ENCODE data around the gene MIOS.

MIOS gene

DNA sequence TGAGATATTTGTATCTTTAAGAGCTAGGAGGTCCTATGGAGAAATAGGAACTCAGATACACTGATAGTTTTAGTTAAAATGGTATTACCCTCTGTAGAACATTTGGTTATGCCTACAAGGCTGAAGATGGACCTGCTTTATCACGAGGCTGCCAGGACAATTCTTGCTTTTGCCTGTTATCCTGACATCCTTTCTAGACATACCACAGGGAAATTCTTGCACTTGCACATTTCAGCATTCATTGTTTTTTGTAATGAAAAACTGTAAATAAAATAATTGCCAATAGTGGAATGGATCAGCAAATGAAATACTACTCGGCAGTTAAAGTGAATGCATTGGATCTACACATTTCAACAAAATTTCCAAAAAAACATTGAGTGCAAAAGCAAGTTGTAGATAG is 40.7 kb upstream of the MIOS start:
- TF ChIP-seq, protein P1, sequence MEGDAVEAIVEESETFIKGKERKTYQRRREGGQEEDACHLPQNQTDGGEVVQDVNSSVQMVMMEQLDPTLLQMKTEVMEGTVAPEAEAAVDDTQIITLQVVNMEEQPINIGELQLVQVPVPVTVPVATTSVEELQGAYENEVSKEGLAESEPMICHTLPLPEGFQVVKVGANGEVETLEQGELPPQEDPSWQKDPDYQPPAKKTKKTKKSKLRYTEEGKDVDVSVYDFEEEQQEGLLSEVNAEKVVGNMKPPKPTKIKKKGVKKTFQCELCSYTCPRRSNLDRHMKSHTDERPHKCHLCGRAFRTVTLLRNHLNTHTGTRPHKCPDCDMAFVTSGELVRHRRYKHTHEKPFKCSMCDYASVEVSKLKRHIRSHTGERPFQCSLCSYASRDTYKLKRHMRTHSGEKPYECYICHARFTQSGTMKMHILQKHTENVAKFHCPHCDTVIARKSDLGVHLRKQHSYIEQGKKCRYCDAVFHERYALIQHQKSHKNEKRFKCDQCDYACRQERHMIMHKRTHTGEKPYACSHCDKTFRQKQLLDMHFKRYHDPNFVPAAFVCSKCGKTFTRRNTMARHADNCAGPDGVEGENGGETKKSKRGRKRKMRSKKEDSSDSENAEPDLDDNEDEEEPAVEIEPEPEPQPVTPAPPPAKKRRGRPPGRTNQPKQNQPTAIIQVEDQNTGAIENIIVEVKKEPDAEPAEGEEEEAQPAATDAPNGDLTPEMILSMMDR (IDR thresholded peaks at IDR 0.05; ENCODE audit: extremely low read depth, missing control alignments), result no peak
- no peak for DNase-seq (ENCODE audit: low spot score)

DNA sequence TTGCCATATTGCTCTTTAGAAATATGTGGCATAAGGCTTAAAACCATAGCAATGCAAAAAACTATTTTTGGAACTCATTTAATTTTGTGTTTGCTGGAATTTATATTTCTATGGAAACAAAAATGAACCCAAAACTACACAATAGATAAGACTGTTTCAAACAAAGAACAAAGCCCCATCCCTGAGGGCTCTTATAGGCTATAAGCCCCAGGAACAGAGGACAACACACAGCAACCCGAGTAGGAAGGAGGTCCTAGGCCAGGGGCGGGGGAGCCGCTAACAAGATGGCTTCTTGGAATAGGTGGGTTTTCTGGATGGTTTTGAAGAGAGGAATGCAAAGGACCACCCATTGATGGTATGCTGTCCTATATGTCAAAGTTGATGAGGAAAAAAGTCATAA is 39.6 kb upstream of the MIOS start:
- no peak for DNase-seq (ENCODE audit: low spot score)
- TF ChIP-seq, protein P1 (IDR thresholded peaks at IDR 0.05; ENCODE audit: extremely low read depth, missing control alignments), result no peak

DNA sequence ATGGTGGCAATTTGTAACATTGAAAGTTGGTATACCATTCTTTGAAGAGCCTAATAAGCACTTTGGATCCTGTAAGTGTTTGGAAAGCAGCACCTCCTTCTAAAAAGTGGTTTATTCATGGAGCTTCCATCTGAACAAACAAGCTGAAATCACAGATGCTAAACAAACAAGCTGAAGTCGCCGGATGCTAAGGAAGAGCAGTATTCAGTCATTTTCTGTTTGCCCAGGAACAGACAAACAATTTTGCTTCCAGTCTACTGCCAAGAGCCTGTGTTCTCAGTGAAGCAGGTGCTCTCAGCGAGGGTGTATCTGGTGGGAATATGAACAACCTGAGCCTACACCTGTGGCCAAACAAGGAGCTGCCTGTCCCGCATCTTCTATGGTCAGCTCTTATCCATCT is 37.4 kb upstream of the MIOS start:
- no peak for DNase-seq (ENCODE audit: low spot score)
- TF ChIP-seq, protein P1 (IDR thresholded peaks at IDR 0.05; ENCODE audit: extremely low read depth, missing control alignments), result no peak

DNA sequence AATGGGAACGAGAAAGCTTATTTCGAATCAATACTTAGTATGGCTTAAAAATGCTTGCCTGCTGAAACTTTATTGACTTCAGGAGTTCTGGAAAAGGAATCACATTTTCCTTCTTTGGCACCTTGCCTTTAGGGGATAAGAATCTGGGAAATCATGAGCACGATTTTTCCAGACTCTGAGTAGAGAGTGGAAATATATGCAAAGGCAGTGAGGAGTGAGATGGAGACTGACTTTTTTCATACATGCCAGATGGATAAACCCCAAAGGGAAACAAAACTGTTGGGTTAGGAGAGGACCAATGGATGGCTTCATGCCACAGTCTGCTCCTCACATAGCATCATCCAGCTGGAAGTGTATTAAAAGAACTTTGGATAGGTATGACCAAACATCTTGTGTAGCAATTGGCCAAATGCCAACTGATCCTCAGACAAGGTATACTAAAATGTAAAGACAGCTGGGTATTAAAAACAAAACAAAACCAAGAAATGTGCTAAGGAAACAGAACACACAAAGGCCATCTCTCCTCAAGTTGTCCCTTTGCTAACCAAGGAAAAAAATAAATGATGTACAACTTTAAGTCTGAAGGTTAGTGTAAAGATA is 32.8 kb upstream of the MIOS start:
- DNase-seq (ENCODE audit: low spot score), result no peak
- TF ChIP-seq, protein P1 (IDR thresholded peaks at IDR 0.05; ENCODE audit: extremely low read depth, missing control alignments), result no peak

DNA sequence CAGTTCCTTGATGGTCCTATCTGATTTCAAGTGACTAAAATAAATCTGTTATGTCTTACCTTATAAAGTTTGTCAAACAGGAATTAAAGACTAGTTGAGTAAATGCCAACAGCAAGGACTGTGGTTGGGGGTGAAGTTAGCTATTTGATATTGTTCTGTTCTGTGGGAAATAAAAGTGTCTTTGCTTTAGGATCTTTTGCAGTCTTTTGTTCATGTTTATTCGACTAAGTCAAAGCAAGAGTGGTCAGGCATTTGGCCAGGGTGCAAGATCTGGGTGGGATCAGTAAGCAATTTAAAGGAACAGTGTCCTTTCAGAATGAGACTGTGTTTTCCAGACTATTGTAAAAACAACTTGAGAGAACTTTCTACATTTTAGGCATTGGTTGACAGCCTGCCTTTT is 31.0 kb upstream of the MIOS start, which contains the start of gene COL28A1:
COL28A1 (minus strand) TSS at position 183 of the 400 bp plus-strand sequence. CDS start 2,998 bp downstream, outside the sequence.
- DNase-seq (ENCODE audit: low spot score), result no peak
- TF ChIP-seq, protein P1 (IDR thresholded peaks at IDR 0.05; ENCODE audit: extremely low read depth, missing control alignments), result no peak

DNA sequence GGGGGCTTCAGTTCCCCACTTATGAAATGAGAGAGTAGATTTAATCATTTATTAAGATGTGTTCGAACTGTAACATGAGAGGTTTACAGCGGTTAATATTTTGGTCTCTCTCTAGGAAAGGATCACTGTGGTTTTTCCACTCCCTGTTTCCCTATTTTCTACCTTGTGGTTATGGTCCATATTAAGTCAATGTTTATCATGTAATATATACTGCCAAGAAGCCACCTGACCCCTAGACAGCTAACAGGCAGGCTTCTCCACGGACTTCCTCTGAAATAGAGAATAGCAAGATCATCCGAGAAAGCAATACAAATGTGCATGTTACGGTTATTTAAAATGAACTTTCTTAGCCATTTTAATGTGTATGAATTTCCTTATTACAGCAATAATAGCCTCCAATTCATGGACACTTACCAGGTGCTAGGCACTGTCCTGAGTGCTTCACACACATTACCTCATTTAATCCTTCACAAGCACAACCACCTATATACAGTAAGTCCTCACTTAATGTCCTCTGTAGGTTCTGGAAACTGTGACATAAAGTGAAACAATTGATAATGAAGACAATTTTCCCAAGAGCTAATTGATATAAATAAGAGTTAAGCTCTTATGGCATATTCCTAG is 30.2 kb upstream of the MIOS start:
- no peak for DNase-seq (ENCODE audit: low spot score)
- TF ChIP-seq, protein P1 (IDR thresholded peaks at IDR 0.05; ENCODE audit: extremely low read depth, missing control alignments), result no peak

DNA sequence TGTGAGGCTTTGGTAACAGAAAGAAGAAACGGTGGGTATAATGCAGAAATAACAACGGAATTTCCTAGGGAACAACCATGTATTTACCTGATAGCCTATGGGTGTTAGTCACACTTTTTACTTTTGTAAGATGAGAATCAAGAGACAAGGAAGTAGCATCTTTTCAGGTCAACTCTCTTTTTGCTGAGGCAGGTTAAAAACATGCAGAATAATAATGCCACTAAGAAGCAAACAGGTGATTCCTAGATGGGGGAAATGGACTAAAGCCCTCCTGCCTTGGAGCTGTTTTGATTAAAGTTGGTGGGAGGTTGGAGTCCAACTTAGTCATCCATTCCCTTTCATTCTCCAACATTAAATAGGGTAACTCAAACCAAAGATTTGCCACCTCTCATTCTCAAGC is 29.0 kb upstream of the MIOS start:
- TF ChIP-seq, protein P1 (IDR thresholded peaks at IDR 0.05; ENCODE audit: extremely low read depth, missing control alignments), result no peak
- no peak for DNase-seq (ENCODE audit: low spot score)
